OCI-LY3 (cell line): ENCODE results near the gene TRMT1L.

ENCODE experiments used
- H2AFZ ChIP-seq: fragments of 200-600, 300-600 bp; shearing (Covaris generic); 2 replicates; pipeline ENCODE4 v1.6.0; 2014; ENCODE audit warnings: antibody characterized with exemption, low read depth, low read length
- H3K27ac ChIP-seq: fragments of 200-600, 300-600 bp; sonication (generic); 2 replicates; pipeline ENCODE4 v1.5.1; 2014; ENCODE audit warnings: mild to moderate bottlenecking, low read length, moderate library complexity, mixed read lengths
- H3K27me3 ChIP-seq: fragments of 200-600, 300-600 bp; sonication (generic); 2 replicates; pipeline ENCODE4 v1.6.1; 2014; ENCODE audit warnings: low read depth, low read length, mixed read lengths
- H3K36me3 ChIP-seq: fragments of 200-600, 300-600 bp; sonication (generic); replicated peaks from 2 replicates; pipeline ENCODE3; 2014; ENCODE audit warnings: low read depth, low read length, mixed read lengths
- H3K4me1 ChIP-seq: fragments of 300-600, 200-600 bp; sonication (generic); 2 replicates; pipeline ENCODE4 v1.6.1; 2014; ENCODE audit warnings: low read length, mixed read lengths
- H3K4me2 ChIP-seq: fragments of 200-600, 300-600 bp; sonication (generic); 2 replicates; pipeline ENCODE4 v1.6.1; 2014; ENCODE audit warnings: low read length, mixed read lengths
- H3K4me3 ChIP-seq: fragments of 300-600, 200-600 bp; sonication (generic); 2 replicates; pipeline ENCODE4 v1.5.1; 2014; ENCODE audit warnings: antibody characterized with exemption, mild to moderate bottlenecking, low read length, moderate library complexity
- H3K79me2 ChIP-seq: fragments of 300-600, 200-600 bp; shearing (Covaris generic); 2 replicates; pipeline ENCODE4 v1.6.1; 2014; ENCODE audit warnings: mild to moderate bottlenecking, low read length, mixed read lengths
- H3K9ac ChIP-seq: fragments of 300-600, 200-600 bp; shearing (Covaris generic); 2 replicates; pipeline ENCODE4 v1.6.0; 2014; ENCODE audit warnings: mild to moderate bottlenecking, low read length, moderate library complexity
- H3K9me3 ChIP-seq: fragments of 200-600, 300-600 bp; shearing (Covaris generic); 2 replicates; pipeline ENCODE4 v1.6.1; 2014; ENCODE audit warnings: low read length, mixed read lengths; ENCODE audit not compliant: insufficient read depth
- H4K20me1 ChIP-seq: fragments of 200-600, 300-600 bp; sonication (generic); 2 replicates; pipeline ENCODE4 v1.6.1; 2016; ENCODE audit warnings: low read length, mixed read lengths; ENCODE audit not compliant: insufficient read depth
- EZH2phosphoT487 ChIP-seq: fragments of 200-600 bp; shearing (Covaris generic); IDR thresholded peaks from 2 replicates; pipeline ENCODE4 v1.6.1; 2018; ENCODE audit warnings: antibody characterized with exemption, mixed run types, low read depth
- TF ChIP-seq, protein P1 (sequence below): fragments of 200-600, 300-600 bp; sonication (generic); IDR thresholded peaks from 2 replicates; pipeline ENCODE4 v1.5.1; 2014; ENCODE audit warnings: antibody characterized with exemption, low read length, low read depth

TRMT1L gene

DNA sequence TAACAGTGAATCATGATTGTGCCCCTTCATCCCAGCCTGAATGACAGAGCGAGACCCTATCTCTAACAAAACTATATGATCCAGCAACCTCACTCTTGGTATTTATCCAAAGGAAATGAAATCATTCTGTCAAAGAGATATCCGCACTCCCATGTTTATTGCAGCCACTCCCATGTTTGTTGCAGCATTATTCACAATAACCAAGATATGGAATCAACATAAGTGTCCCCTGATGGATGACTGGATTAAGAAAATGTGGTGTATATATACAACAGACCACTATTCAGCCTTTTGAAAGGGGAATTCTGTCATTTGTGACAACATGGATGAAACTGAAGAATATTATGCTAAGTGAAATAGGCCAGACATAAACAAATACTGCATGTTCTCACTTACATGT, 44.4 kb downstream of the TRMT1L start:
- Histone ChIP-seq H3K9me3 (peaks cover 8% of the 10 kb centered on the region; the same call in 1 of the 2 replicates), H3K36me3 (peaks cover 13% of the 10 kb centered on the region), H4K20me1 (no peaks in the 10 kb centered on the region), H3K27ac (no peak overlapping the region), H3K4me2 (no peak overlapping the region), H2AFZ (no peak overlapping the region), H3K79me2 (no peaks in the 10 kb centered on the region), H3K4me3 (no peak overlapping the region), H3K9ac (no peak overlapping the region), H3K4me1 (0 out of 2 replicates have a peak, but pooled peaks cover 5% of the 10 kb centered on the region), H3K27me3 (no peaks in the 10 kb centered on the region)
- no peak for TF ChIP-seq EZH2phosphoT487
- TF ChIP-seq, protein P1, sequence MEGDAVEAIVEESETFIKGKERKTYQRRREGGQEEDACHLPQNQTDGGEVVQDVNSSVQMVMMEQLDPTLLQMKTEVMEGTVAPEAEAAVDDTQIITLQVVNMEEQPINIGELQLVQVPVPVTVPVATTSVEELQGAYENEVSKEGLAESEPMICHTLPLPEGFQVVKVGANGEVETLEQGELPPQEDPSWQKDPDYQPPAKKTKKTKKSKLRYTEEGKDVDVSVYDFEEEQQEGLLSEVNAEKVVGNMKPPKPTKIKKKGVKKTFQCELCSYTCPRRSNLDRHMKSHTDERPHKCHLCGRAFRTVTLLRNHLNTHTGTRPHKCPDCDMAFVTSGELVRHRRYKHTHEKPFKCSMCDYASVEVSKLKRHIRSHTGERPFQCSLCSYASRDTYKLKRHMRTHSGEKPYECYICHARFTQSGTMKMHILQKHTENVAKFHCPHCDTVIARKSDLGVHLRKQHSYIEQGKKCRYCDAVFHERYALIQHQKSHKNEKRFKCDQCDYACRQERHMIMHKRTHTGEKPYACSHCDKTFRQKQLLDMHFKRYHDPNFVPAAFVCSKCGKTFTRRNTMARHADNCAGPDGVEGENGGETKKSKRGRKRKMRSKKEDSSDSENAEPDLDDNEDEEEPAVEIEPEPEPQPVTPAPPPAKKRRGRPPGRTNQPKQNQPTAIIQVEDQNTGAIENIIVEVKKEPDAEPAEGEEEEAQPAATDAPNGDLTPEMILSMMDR = no peak

DNA sequence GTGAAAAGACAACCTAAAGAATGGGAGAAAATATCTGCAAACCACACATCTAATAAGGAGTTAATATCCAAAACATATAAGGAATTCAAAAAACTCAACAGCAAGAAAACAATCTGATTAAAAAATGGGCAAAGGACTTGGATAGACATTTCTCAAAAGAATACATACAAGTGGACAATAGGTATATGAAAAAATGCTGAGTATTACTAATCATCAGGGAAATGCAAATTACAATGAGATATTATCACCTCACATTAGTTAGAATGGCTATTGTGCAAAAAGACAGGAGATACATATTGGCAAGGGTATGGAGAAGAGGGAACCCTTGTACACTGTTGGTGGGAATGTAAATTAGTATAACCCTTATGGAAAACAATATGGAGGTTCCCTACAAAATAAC, 44.9 kb downstream of the TRMT1L start:
- H3K4me3 ChIP-seq = no peak overlapping the region
- no peak overlapping the region for H3K4me2 ChIP-seq
- H3K27ac ChIP-seq = no peak overlapping the region
- peaks cover 10% of the 10 kb centered on the region for H3K36me3 ChIP-seq
- H3K9ac ChIP-seq = no peak overlapping the region
- H3K4me1 ChIP-seq = 0 out of 2 replicates have a peak, but pooled peaks cover 5% of the 10 kb centered on the region
- no peak overlapping the region for H2AFZ ChIP-seq
- peaks cover 8% of the 10 kb centered on the region; the same call in 1 of the 2 replicates for H3K9me3 ChIP-seq
- no peaks in the 10 kb centered on the region for H3K79me2 ChIP-seq
- no peaks in the 10 kb centered on the region for H3K27me3 ChIP-seq
- H4K20me1 ChIP-seq = no peaks in the 10 kb centered on the region
- TF ChIP-seq, protein P1 = no peak
- TF ChIP-seq EZH2phosphoT487 = no peak

DNA sequence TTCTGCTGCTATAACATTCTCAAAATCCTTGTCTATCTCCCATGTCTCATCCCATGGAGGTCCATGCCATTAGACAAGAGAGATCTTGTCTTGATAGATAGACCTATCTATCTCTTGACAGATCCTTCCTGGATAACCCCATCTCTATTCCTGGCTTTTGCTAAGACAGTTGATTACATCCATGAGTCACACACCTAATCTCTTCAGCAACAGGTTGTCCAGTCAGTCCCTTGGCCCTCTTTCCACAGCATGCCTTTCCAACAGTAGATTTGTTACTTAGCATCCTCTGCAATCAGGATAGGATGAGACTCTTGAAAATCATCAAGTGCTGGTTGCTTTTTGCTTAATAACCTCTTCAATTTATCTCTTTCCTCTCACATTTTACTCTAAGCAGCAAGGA, 46.6 kb downstream of the TRMT1L start:
- H4K20me1 ChIP-seq = no peaks in the 10 kb centered on the region

DNA sequence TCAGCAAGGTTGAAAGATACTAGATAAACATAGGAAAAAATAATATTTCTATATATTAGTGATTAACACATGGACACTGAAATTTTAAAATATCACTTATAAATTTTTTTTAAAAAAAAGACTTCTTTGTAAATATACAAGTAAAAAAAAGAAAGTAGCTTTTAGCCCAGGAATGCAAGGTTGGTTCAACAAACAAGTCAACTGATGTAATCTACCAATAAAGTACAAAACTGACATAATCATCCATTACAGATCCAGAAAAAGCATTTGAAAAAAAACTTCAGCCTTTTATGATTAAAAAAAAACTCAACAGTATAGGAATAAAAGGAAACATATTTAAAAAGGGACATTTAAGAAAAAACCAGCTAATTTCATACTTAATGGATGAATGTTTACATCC, 48.4 kb downstream of the TRMT1L start:
- Histone ChIP-seq H3K4me1 (0 out of 2 replicates have a peak, but pooled peaks cover 5% of the 10 kb centered on the region), H2AFZ (no peak overlapping the region), H3K27me3 (no peaks in the 10 kb centered on the region), H3K36me3 (peaks cover 28% of the 10 kb centered on the region), H3K4me2 (no peak overlapping the region), H3K79me2 (no peaks in the 10 kb centered on the region), H3K27ac (no peak overlapping the region), H4K20me1 (no peaks in the 10 kb centered on the region), H3K9ac (no peak overlapping the region), H3K9me3 (peaks cover 8% of the 10 kb centered on the region; the same call in 1 of the 2 replicates), H3K4me3 (no peak overlapping the region)
- TF ChIP-seq EZH2phosphoT487 = no peak
- TF ChIP-seq, protein P1 = no peak

More for the DNA sequence above, 46.6 kb downstream of the TRMT1L start:
- Histone ChIP-seq H3K27ac (no peak overlapping the region), H3K79me2 (no peaks in the 10 kb centered on the region), H3K27me3 (no peaks in the 10 kb centered on the region), H3K36me3 (peaks cover 15% of the 10 kb centered on the region), H3K4me2 (no peak overlapping the region), H3K4me1 (0 out of 2 replicates have a peak, but pooled peaks cover 5% of the 10 kb centered on the region), H3K4me3 (no peak overlapping the region), H2AFZ (no peak overlapping the region), H3K9me3 (peaks cover 8% of the 10 kb centered on the region; the same call in 1 of the 2 replicates), H3K9ac (no peak overlapping the region)
- TF ChIP-seq EZH2phosphoT487 = no peak
- TF ChIP-seq, protein P1 = no peak
